Measurements from ENCODE around the gene NEU3.
"Not testable (repeated sequence)": the region's sequence is repeated elsewhere in the genome, so short reads cannot be mapped to it uniquely, and the experiment has no call there.

- TF ChIP-seq POLR2A, CTCF (IDR thresholded peaks at IDR 0.05): not testable (repeated sequence)
Observed at GRCh38 chr11:74990150-74990549, 1.4 kb downstream of the NEU3 start.

Data from ovary (tissue), 3 donors.